Spleen (tissue), 7 donors: Measurements from ENCODE around the gene IFT43.
"Not testable (repeated sequence)": the region's sequence is repeated elsewhere in the genome, so short reads cannot be mapped to it uniquely, and the experiment has no call there.

Experiments used
- CTCF ChIP-seq, 11 experiments: fragments of 200-600 bp in 7 of 11; fragments of 450-650 bp in 4 of 11; sonication (generic) in 4 of 11; IDR thresholded peaks in 8 of 11; conservative IDR thresholded peaks in 3 of 11; 1 replicate in 7 of 11; 2 replicates in 4 of 11; pipeline versions ENCODE4 v1.4.0 to v1.8.0; 2016 to 2021; ENCODE audit warnings: antibody characterized with exemption in 11 of 11, inconsistent platforms in 4 of 11, mild to moderate bottlenecking in 1 of 11
- POLR2A ChIP-seq, 3 donors: fragments of 450-650 bp; IDR thresholded peaks; one replicate each; pipeline ENCODE4 v1.5.1; 2017; ENCODE audit warnings: antibody characterized with exemption in 3 of 3, mild to moderate bottlenecking in 1 of 3
- POLR2AphosphoS5 ChIP-seq, 3 donors: sonication (generic); formaldehyde crosslinking; IDR thresholded peaks; one replicate each; pipeline ENCODE4 v1.5.1; 2017; ENCODE audit warnings: antibody characterized with exemption in 3 of 3
- donor health status: DM: no; HTN: no; CAD: no; lungs with moderate emphysema.
- donor health status: DM: no; HTN: no; CAD: no.
- donor health status: DM: no; HTN: no; CAD: no.

GRCh38 chr14:76009627-76010026 is 24.1 kb downstream of the IFT43 start:
- TF ChIP-seq POLR2AphosphoS5 (IDR thresholded peaks at IDR 0.05); CTCF (IDR thresholded peaks at IDR 0.05 in 8 of 11, conservative IDR thresholded peaks at IDR 0.05 in 3 of 11); POLR2A (IDR thresholded peaks at IDR 0.05): not testable (repeated sequence)
